Astrocyte (in vitro differentiated cells and primary cell): ENCODE data around the gene DELE1.

Experiments used
- EZH2 ChIP-seq: IDR thresholded peaks from 2 replicates; pipeline ENCODE4 v1.6.1; 2012; ENCODE audit warnings: mild to moderate bottlenecking, low read length, inconsistent platforms; ENCODE audit not compliant: insufficient read depth
- TF ChIP-seq, protein P1 (sequence below): IDR thresholded peaks from 2 replicates; pipeline ENCODE4 v1.5.1; 2011; ENCODE audit warnings: low read depth, mild to moderate bottlenecking, inconsistent platforms, low read length, moderate library complexity; ENCODE audit not compliant: insufficient read depth

DNA sequence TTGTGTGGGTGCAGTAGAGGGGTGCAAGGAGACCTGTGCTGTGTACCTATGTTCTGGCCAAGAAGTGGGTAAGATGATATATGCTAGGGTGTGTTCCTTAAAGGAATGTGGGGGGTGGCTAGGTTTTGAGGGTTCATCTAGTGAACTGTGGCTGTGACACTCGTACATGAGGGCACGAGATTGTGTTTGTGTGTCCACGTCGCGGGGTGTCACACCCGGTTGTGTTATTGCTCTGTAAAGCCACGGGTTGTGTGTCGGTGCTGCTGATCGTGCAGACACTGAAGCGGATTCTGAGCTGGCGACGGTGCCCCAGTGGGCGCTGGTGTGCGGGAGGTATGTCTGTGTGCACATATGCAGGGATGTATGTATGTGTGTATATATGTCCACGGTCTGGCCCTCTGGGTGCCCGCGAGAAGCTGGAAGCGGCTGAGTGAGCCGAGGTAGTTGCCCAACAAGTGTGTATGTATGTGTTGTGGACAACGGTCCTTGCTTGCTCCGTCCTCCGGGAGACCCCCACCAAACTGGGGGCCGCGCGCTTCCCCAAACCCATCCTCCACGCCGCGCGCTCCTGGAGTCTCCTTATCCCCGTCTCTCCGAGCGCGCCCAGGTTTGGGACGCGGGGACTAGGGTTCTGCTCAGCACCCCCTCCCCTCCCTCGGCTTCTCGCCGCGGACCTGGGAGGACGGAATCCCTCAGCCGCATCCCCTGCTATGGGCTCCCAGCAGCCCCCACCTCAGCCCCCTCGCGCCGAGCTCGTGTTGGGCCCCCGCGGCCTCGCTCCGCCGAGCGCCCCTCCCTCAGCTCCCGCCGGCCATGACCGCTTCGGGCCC is 46.1 kb upstream of the DELE1 start:
- TF ChIP-seq, protein P1, sequence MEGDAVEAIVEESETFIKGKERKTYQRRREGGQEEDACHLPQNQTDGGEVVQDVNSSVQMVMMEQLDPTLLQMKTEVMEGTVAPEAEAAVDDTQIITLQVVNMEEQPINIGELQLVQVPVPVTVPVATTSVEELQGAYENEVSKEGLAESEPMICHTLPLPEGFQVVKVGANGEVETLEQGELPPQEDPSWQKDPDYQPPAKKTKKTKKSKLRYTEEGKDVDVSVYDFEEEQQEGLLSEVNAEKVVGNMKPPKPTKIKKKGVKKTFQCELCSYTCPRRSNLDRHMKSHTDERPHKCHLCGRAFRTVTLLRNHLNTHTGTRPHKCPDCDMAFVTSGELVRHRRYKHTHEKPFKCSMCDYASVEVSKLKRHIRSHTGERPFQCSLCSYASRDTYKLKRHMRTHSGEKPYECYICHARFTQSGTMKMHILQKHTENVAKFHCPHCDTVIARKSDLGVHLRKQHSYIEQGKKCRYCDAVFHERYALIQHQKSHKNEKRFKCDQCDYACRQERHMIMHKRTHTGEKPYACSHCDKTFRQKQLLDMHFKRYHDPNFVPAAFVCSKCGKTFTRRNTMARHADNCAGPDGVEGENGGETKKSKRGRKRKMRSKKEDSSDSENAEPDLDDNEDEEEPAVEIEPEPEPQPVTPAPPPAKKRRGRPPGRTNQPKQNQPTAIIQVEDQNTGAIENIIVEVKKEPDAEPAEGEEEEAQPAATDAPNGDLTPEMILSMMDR = no peak
- peak; percentile 80 for TF ChIP-seq EZH2
